A549 (cell line): Measurements from ENCODE around the gene SYCE3. TPM values are rescaled to one million over a fixed set of nuclear protein-coding genes. Genes with fewer than 3 reads are reported as not detected.

Source experiments
- ATAC-seq, 2 experiments: fragments of 200-7000 bp in 1 of 2; fragments of >200 bp in 1 of 2; cut with Nextera tagmentation in 1 of 2; cut with Tn5 transposase in 1 of 2; 3 replicates each; pipeline versions ENCODE4 v1.8.0 to v1.9.1; 2018 to 2020; ENCODE audit warnings: mild to moderate bottlenecking in 1 of 2, moderate library complexity in 1 of 2
- CTCF ChIA-PET: fragments of 300-600 bp; sonication (Branson Sonifier 250); formaldehyde crosslinking; extraction: SDS; loops from one replicate; lab custom pipeline; 2021; ENCODE audit warnings: antibody characterized with exemption, inconsistent platforms; lab: Yijun Ruan, JAX
- POLR2A ChIA-PET: fragments of 350-600 bp; formaldehyde crosslinking; extraction: SDS; loops from one replicate; lab custom pipeline; 2021; ENCODE audit warnings: antibody characterized with exemption, inconsistent platforms; lab: Yijun Ruan, JAX
- DNase-seq, 2 experiments: peaks; one replicate each; pipeline versions ENCODE4 v3.0.0 to v3.0.0-alpha.2; 2011 to 2016; ENCODE audit warnings: low read depth in 1 of 2, low spot score in 1 of 2
- FAIRE-seq: peaks from 2 replicates; lab custom pipeline; 2011; peaks lifted over from hg19 to GRCh38; lab: Jason Lieb, UNC
- H3K27ac ChIP-seq, 2 experiments: fragments of >200 bp; sonication (Bioruptor Twin); formaldehyde crosslinking; 3 replicates each; pipeline ENCODE4 v1.5.1; 2016 to 2017
- H3K4me1 ChIP-seq: fragments of >200 bp; sonication (Bioruptor Twin); formaldehyde crosslinking; 3 replicates; pipeline ENCODE4 v1.6.1; 2016
- H3K4me2 ChIP-seq: fragments of >200 bp; sonication (Bioruptor Twin); formaldehyde crosslinking; 3 replicates; pipeline ENCODE4 v1.6.1; 2016
- H3K4me3 ChIP-seq: fragments of >200 bp; sonication (Bioruptor Twin); formaldehyde crosslinking; 3 replicates; pipeline ENCODE4 v1.5.1; 2016
- H3K9me3 ChIP-seq: fragments of >200 bp; sonication (Bioruptor Twin); formaldehyde crosslinking; 3 replicates; pipeline ENCODE4 v1.6.1; 2016
- BHLHE40 ChIP-seq: IDR thresholded peaks from 2 replicates; pipeline ENCODE4 v1.6.1; 2012; ENCODE audit warnings: low read depth, low read length, inconsistent platforms
- CBX8 ChIP-seq: fragments of 200-600 bp; sonication (generic); IDR thresholded peaks from 2 replicates; pipeline ENCODE4 v1.6.1; 2016
- CEBPB ChIP-seq, 2 experiments: fragments of >200 bp in 1 of 2; sonication (Bioruptor Twin) in 1 of 2; formaldehyde crosslinking in 1 of 2; IDR thresholded peaks; 2 replicates each; pipeline ENCODE4 v1.6.1; 2012 to 2016
- CHD4 ChIP-seq: fragments of 200-600 bp; sonication (generic); IDR thresholded peaks from 2 replicates; pipeline ENCODE4 v1.6.1; 2016; ENCODE audit warnings: antibody characterized with exemption, mild to moderate bottlenecking, borderline replicate concordance
- FOSB ChIP-seq: fragments of 250-450 bp; sonication (Bioruptor Pico); IDR thresholded peaks from 2 replicates; pipeline ENCODE4 v1.5.0; 2020; ENCODE audit warnings: mild to moderate bottlenecking, moderate library complexity
- FOSL2 ChIP-seq, 2 experiments: fragments of 450-650 bp in 1 of 2; fragments of >200 bp in 1 of 2; sonication (Bioruptor Twin) in 1 of 2; formaldehyde crosslinking; IDR thresholded peaks; 2 replicates each; pipeline versions ENCODE4 v1.5.0 to v1.6.1; 2016 to 2020; ENCODE audit warnings: mild to moderate bottlenecking in 1 of 2, moderate library complexity in 1 of 2
- HEYL ChIP-seq: fragments of 250-450 bp; sonication (Bioruptor Pico); IDR thresholded peaks from 2 replicates; pipeline ENCODE4 v1.8.0; 2021; ENCODE audit warnings: mild to moderate bottlenecking, moderate library complexity
- JUN ChIP-seq, 2 experiments: fragments of >200 bp; sonication (Bioruptor Twin); formaldehyde crosslinking; IDR thresholded peaks; 2 replicates in 1 of 2; 3 replicates in 1 of 2; pipeline ENCODE4 v1.6.1; 2016 to 2017
- KDM1A ChIP-seq: fragments of 200-600 bp; sonication (generic); IDR thresholded peaks from 2 replicates; pipeline ENCODE4 v1.6.1; 2016; ENCODE audit warnings: low read depth, mild to moderate bottlenecking
- MAFK ChIP-seq: fragments of 450-650 bp; IDR thresholded peaks from 2 replicates; pipeline ENCODE4 v1.6.1; 2014; ENCODE audit not compliant: partially characterized antibody
- MAZ ChIP-seq: fragments of 150-350 bp; IDR thresholded peaks from 2 replicates; pipeline ENCODE4 v1.6.1; 2014; ENCODE audit warnings: antibody characterized with exemption, low read depth, low read length, borderline replicate concordance
- MYC ChIP-seq: IDR thresholded peaks from 2 replicates; pipeline ENCODE4 v1.6.1; 2012; ENCODE audit warnings: mild to moderate bottlenecking, inconsistent platforms, low read length, improper control_type of control experiment, borderline replicate concordance
- NPAS2 ChIP-seq: fragments of 250-450 bp; sonication (Bioruptor Pico); IDR thresholded peaks from 2 replicates; pipeline ENCODE4 v1.8.0; 2022; ENCODE audit warnings: mild to moderate bottlenecking, moderate library complexity, borderline replicate concordance
- NR3C1 ChIP-seq: fragments of >200 bp; sonication (Bioruptor Twin); formaldehyde crosslinking; IDR thresholded peaks from 3 replicates; pipeline ENCODE4 v1.6.1; 2017
- POLR2AphosphoS2 ChIP-seq: conservative IDR thresholded peaks from 2 replicates; pipeline ENCODE4 v1.6.1; 2012; ENCODE audit warnings: low read length, improper control_type of control experiment, inconsistent platforms
- TFCP2L1 ChIP-seq: fragments of 250-450 bp; sonication (Bioruptor Pico); IDR thresholded peaks from 2 replicates; pipeline ENCODE4 v1.5.0; 2021; ENCODE audit warnings: mild to moderate bottlenecking
- TP53 ChIP-seq: fragments of 250-450 bp; sonication (Bioruptor Pico); IDR thresholded peaks from 2 replicates; pipeline ENCODE4 v1.5.0; 2021; ENCODE audit warnings: mild to moderate bottlenecking, moderate library complexity
- ZFP36 ChIP-seq: fragments of 450-650 bp; IDR thresholded peaks from 2 replicates; pipeline ENCODE4 v1.6.1; 2014; ENCODE audit warnings: borderline replicate concordance; ENCODE audit not compliant: partially characterized antibody
- ZSCAN20 ChIP-seq: fragments of 250-450 bp; sonication (Bioruptor Pico); IDR thresholded peaks from 2 replicates; pipeline ENCODE4 v1.8.0; 2022; ENCODE audit warnings: mild to moderate bottlenecking, moderate library complexity
- WGBS: methylation state at CpG from one replicate; pipeline ENCODE4 v1.1.6; 2017; ENCODE audit errors: missing lambda C conversion rate; 5-methylcytosine and 5-hydroxymethylcytosine counted together
- polyA plus RNA-seq, 4 experiments: library from polyadenylated mRNA; depleted of rRNA in 3 of 4; stranded (reverse); fragments of >200 nt; fragmentation: RNase III in 1 of 4; extraction: RNeasy Plus Mini Kit Qiagen cat#74134 plus additional on column Dnase treatment in 1 of 4; gene quantifications; 2 replicates in 3 of 4; 3 replicates in 1 of 4; pipeline ENCODE4 v1.2.3, GENCODE V29; 2011 to 2017
- TF ChIP-seq, protein P1 (sequence below): fragments of >200 bp; sonication (Bioruptor Twin); formaldehyde crosslinking; IDR thresholded peaks from 2 replicates; pipeline ENCODE4 v1.6.1; 2016
- TF ChIP-seq, protein P2 (sequence below): fragments of 250-450 bp; sonication (Bioruptor Pico); IDR thresholded peaks from 2 replicates; pipeline ENCODE4 v1.5.0; 2020; ENCODE audit warnings: low read depth, mild to moderate bottlenecking, moderate library complexity
- TF ChIP-seq, protein P3 (sequence below): fragments of 150-350 bp; IDR thresholded peaks from 2 replicates; pipeline ENCODE4 v1.6.1; 2014; ENCODE audit warnings: low read depth, mild to moderate bottlenecking, low read length
- TF ChIP-seq, protein P4 (sequence below): IDR thresholded peaks from 2 replicates; pipeline ENCODE4 v1.6.1; 2012
- TF ChIP-seq, protein P5 (sequence below): IDR thresholded peaks from 2 replicates; pipeline ENCODE4 v1.6.1; 2012

Gene SYCE3
- polyA plus RNA-seq, 2 of the 4 experiments (the other 2 are of a cell fraction): 0.45 to 0.59 TPM

DNA sequence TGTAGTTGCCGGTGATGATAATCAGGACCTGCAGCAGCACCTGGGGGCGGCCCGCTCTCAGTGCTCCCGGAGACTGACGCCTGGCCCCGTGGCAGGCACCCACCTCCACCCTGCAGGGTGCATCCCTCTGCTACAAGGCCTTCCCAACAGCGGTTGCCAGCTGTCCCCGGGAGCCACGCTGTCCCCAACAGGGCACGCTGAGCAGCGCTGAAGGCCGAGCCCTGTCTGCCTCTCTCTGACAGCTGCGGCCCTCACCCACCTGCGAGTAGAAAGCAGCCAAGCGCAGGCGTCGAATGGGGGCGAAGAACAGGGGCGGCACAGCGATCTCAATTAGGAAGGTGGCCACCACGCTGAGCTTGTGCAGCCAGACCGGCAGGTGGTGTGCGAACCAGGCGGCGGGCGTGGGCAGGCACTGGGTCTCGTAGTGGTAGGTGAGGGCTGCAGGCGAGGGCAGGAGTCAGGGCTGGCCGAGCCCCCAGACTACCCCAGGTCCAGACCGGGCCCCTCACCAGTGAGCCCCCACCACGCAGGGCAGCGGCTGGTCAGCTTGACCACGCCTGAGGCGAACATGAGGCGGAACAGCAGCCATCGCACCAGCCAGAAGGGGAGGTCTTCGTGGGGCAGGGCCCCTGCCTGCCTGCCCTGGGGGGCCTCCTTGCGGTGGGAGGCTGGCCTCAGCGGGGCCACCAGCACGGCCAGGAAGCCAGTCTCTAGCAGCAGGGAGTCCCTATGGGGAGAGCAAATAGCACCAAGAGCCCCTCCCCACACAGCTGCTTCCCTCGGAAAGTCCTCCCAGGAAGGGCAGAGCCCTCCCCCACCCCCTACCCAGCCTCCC is 56.7 kb downstream of the SYCE3 start:
- ATAC-seq (no peak), DNase-seq (no peak), FAIRE-seq (no peak)
- TF ChIP-seq, protein P1, sequence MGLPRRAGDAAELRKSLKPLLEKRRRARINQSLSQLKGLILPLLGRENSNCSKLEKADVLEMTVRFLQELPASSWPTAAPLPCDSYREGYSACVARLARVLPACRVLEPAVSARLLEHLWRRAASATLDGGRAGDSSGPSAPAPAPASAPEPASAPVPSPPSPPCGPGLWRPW: no peak
- TF ChIP-seq TFCP2L1 (CRISPR knock-in tag) (no peak), FOSL2 (IDR thresholded peaks at IDR 0.05) (no peak), FOSL2 (CRISPR knock-in tag; IDR thresholded peaks at IDR 0.05) (no peak), NR3C1 (no peak)
- TF ChIP-seq, protein P2, sequence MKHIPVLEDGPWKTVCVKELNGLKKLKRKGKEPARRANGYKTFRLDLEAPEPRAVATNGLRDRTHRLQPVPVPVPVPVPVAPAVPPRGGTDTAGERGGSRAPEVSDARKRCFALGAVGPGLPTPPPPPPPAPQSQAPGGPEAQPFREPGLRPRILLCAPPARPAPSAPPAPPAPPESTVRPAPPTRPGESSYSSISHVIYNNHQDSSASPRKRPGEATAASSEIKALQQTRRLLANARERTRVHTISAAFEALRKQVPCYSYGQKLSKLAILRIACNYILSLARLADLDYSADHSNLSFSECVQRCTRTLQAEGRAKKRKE (CRISPR knock-in tag): no peak
- TF ChIP-seq, protein P3, sequence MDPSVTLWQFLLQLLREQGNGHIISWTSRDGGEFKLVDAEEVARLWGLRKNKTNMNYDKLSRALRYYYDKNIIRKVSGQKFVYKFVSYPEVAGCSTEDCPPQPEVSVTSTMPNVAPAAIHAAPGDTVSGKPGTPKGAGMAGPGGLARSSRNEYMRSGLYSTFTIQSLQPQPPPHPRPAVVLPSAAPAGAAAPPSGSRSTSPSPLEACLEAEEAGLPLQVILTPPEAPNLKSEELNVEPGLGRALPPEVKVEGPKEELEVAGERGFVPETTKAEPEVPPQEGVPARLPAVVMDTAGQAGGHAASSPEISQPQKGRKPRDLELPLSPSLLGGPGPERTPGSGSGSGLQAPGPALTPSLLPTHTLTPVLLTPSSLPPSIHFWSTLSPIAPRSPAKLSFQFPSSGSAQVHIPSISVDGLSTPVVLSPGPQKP: no peak
- POLR2A ChIA-PET: no interaction called here
- peaks cover 15% of the 10 kb centered on the region for H3K4me1 ChIP-seq
- no peaks in the 10 kb centered on the region for H3K9me3 ChIP-seq
- H3K27ac ChIP-seq: peak overlapping the region in 1 of 2 experiments; percentile 97; a peak in 1 of 6 replicates
- H3K4me2 ChIP-seq: peak overlapping the region; percentile 95
- CTCF ChIA-PET: no interaction called here
- no peak overlapping the region for H3K4me3 ChIP-seq
- WGBS: no CpG with 5 or more reads among the region's 41 CpGs

DNA sequence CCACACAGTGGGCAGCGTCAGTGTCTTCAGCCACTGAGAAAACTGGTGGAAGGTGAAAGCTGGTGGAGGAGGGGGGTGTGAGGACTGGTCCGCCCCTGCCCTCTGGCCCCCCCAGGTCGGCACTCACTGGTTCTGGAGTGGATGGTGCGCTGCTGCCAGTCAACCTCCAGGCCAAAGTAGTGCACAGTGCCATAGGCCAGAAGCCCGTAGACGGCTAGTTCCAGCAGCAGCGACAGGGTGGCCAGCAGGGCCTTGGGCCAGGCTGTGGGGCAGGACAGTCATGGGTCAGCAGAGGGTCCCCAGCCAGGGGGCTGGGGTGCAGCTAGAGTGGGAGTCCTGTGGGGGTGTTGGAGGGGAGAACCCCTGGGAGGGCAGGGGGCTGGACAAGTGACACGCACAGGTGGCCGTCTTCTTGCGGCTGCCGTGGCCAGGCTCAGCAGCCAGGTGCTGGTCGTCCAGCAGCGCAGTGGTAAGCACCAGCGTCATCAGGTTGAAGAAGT is 57.4 kb downstream of the SYCE3 start:
- no peak overlapping the region for H3K27ac ChIP-seq
- H3K4me2 ChIP-seq: no peak overlapping the region
- WGBS: 86% methylated on average over 9 of the region's 14 CpGs
- no peaks in the 10 kb centered on the region for H3K9me3 ChIP-seq
- DNase-seq (no peak), FAIRE-seq (no peak), ATAC-seq (no peak)
- POLR2A ChIA-PET: no interaction called here
- CTCF ChIA-PET: interaction anchor here (1.3 kb wide), 1 partner anchor 58 kb away, joined by 3 read pairs; the partner anchor contains the start of gene SYCE3
- H3K4me1 ChIP-seq: peaks cover 15% of the 10 kb centered on the region
- no peak for TF ChIP-seq MYC
- no peak for TF ChIP-seq FOSB (CRISPR knock-in tag)
- TF ChIP-seq, protein P4, sequence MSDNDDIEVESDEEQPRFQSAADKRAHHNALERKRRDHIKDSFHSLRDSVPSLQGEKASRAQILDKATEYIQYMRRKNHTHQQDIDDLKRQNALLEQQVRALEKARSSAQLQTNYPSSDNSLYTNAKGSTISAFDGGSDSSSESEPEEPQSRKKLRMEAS: no peak
- no peak for TF ChIP-seq POLR2AphosphoS2
- TF ChIP-seq KDM1A: no peak
- no peak for TF ChIP-seq ZFP36
- no peak for TF ChIP-seq CBX8
- no peak for TF ChIP-seq JUN (IDR thresholded peaks at IDR 0.05)
- TF ChIP-seq, protein P1: no peak
- H3K4me3 ChIP-seq: no peak overlapping the region

DNA sequence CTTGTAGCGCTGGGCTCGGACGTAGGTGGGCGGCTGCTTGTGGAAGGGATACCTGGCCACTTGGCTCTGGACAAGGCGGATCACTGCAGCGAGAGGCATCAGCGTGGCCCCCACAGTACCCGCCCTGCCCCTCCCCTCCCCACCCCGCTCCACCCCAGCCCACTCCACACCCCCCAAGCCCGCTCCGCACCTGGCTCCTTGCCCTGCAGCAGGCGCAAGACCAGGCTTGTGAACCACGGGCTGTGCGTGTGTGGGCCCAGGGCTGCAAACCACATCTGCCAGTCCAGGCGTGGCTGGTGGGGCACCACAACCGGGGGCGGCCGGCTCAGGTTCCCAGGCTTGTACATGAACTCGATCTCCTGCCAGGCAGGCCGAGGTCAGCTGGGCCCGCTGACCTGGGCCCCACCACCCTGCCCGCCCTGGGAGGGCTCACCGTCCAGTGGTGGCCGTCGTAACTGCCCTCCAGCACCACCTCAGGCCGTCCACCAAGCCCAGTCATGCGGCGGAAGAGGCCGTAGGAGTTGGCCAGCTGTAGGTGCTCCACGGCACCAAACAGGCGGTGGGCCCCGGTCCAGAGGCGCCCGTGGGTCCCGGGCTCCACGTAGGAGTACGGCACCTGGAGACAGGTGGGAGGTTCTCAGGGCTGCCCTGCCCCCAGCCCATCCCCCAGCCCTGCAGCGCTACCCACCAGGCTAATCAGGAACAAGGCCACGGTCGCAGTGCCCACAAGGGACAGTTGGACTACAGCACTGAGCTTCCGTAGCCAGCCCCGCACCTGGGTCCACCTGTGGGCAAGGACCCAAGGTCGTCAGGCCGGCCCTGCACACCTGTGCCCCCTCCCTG is 58.1 kb downstream of the SYCE3 start:
- no peak for ATAC-seq
- TF ChIP-seq TP53 (CRISPR knock-in tag): no peak
- TF ChIP-seq CEBPB (IDR thresholded peaks at IDR 0.05): no peak
- TF ChIP-seq ZSCAN20: no peak
- no peak for TF ChIP-seq HEYL
- TF ChIP-seq NR3C1: no peak
- no peak for TF ChIP-seq MAFK
- no peak for TF ChIP-seq CHD4
- TF ChIP-seq, protein P5, sequence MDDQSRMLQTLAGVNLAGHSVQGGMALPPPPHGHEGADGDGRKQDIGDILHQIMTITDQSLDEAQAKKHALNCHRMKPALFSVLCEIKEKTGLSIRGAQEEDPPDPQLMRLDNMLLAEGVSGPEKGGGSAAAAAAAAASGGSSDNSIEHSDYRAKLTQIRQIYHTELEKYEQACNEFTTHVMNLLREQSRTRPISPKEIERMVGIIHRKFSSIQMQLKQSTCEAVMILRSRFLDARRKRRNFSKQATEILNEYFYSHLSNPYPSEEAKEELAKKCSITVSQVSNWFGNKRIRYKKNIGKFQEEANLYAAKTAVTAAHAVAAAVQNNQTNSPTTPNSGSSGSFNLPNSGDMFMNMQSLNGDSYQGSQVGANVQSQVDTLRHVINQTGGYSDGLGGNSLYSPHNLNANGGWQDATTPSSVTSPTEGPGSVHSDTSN: no peak
- no peak for TF ChIP-seq MAZ
- no peak for TF ChIP-seq NPAS2
- TF ChIP-seq POLR2AphosphoS2: no peak
- TF ChIP-seq BHLHE40: no peak

More for the DNA sequence above, 58.1 kb downstream of the SYCE3 start:
- H3K4me3 ChIP-seq: no peak overlapping the region
- ChIA-PET CTCF (interaction anchor here (1.3 to 1.8 kb wide), 2 partner anchors 59 to 253 kb away, joined by 3 to 4 read pairs; partner anchors contain the start of genes HDAC10 and SYCE3), POLR2A (no interaction called here)
- H3K9me3 ChIP-seq: no peaks in the 10 kb centered on the region
- DNase-seq (no peak), FAIRE-seq (no peak)
- H3K4me1 ChIP-seq: peaks cover 14% of the 10 kb centered on the region
- H3K4me2 ChIP-seq: no peak overlapping the region
- H3K27ac ChIP-seq: no peak overlapping the region
- 97% methylated on average over 13 of the region's 44 CpGs for WGBS
